C1 segment of cervical spinal cord (tissue), 14 donors: ENCODE results near the gene QSOX1.

ENCODE experiments used
- DNase-seq, 14 donors: peaks; one replicate each; lab custom pipeline; 2025; lab: John Stamatoyannopoulos, UW

Gene QSOX1

DNA sequence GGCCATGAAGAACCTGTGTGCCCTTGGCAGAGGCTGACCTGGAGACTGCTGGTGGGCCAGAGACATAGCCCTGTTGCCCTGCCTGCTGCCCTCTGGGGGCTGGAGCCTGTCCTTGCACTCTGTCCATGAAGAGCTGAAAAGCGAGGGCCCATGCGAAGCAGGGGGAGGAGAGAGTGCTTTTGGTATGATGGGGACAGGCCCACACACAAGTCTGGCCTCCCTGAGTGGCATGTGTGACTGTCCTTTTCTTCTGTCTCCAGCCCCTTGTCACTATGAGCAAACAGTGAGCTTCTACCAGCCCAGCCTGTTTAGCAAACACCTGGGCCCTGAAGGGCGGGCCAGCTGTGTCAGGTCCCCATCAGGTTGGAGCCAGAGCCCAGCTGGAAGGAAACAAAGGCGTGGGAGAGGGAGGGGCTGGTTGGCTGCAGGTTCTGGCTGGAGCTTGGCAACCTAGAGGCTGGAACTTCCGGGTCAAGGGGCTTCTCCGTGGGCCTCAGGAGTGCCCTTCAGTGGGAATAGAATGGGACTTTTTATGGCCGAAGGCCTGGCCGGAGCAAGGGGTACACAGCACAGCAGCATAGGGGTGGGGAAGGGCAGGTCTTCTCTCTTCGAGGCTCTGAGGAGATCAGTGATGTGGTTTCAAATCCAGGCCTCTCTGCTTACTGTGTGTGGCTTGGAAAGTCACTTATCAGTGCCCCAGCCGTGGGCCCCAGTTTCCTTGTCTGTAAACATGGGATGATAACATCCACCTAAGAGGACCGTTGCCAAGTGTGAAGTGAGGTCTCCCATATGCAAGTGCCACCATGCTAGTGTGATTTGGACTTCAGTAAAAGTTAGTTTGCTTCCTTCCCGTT is 14.3 kb downstream of the QSOX1 start:
- no peak for DNase-seq

DNA sequence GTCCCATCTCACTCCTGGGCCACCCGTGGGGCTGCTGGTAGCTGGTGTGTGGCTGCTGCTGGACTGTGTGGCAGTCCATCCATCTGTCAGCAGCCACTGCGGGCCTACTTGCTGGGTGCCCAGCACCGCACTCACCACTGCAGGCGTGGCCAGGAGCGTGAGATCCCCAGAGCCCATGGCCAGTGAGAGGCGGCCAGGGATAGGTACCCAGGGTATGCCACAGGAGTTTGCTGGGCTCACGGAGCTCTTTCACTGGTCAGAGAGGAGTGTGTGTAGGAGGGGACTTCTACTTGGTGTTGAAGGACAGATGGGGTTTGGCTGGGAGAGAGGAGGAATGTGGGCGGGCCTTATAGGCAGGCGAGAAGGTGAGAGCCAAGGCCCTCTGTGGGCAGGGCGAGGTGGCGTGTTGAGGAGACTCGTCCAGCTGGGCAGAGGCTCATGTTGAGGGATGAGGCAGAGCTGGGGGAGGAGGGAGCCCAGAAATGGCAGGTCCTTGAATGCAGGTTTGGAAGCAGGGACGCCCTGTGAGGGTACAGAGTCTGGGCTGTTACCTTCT is 15.0 kb downstream of the QSOX1 start:
- no peak for DNase-seq

DNA sequence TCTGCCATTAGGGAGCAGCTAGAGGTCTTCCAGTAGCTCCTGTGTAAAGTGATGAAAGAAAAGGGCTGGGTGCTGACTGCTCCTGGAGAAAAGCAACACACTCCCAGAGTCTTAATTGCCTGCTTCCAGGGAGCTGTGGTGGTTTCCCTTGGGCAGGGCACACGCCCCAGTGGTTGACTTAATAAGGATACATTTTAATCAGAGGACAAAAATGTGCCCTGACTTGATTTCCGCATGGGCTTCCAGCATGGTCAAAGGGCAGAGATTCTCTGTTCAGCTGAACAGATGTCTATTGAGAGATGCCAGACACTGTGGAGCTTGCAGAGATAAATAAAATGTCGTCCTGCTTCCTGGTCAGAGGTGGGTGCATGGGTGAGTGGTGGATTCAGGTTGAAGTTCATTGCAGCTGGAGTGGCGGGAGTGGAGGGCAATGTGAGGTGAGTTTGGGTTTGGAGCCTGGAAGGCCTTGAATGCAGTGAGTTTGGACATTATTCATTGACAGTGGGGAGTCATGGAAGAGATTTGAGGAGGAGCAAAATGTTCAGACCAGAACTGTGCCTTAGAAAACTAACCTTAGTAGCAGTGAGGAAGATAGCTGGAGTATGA is 16.0 kb downstream of the QSOX1 start:
- DNase-seq = no peak

DNA sequence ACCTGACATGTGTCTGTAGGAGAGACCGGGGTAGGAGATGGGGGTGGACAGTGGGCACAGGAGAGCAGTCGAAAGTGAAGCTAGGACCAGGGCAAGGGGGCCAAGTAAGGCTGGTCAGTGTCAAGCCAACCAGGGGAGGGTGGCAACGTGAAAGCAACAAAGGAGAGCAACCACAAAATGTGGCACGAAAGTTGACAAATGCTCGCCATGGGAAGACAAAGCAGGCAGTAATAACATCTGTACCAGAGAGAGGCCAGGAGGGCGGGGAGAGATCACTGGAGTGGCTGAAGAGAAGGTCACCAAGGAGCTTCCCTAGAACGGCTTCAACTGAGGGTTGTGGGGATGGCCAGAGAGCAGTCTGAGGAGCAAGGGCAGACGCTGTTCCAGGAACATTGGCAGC is 17.0 kb downstream of the QSOX1 start:
- DNase-seq = no peak

DNA sequence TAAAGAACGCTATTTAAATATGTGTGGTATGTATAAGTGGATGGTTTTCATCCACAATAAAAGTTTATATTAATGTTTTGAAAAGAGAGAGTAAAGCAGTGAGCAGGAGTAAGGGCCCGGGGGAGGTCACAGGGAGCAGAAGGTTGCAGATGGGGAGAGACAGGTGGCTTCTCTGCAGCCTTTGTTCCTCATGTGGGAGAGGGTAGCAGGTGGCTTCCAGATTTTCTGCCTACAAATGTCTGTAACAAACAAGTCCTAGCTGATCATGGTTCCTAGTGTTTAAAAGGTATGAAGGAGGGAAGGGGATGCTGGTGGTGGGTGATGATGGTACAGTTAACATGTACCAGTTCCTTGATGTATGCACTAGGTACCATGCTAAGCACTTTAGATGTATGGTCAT is 18.8 kb downstream of the QSOX1 start:
- peak in 1 of 14 donors; percentile 58 for DNase-seq

DNA sequence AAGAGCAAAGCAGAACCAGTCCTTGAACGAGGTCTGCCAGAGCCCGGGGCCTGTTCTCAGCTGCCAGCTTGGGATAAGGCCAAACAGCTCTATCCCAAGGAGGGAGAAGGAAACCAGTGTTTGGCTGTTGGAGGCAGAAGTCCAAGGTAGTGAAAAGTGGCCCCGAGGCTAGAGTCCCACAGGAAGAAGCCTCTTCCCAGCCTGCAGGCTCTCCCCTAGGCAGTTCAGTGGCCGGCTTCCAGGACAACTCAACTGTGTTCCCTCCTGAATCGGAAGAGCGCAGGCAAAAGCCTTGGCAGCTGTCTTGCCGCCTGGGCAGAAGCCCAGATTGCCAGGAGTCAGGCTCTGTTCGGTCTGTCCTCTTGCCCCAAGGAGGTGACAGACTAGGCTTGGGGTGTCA is 19.3 kb downstream of the QSOX1 start:
- peak in 11 of 14 donors; percentile 25 to 89 (median 73) for DNase-seq

DNA sequence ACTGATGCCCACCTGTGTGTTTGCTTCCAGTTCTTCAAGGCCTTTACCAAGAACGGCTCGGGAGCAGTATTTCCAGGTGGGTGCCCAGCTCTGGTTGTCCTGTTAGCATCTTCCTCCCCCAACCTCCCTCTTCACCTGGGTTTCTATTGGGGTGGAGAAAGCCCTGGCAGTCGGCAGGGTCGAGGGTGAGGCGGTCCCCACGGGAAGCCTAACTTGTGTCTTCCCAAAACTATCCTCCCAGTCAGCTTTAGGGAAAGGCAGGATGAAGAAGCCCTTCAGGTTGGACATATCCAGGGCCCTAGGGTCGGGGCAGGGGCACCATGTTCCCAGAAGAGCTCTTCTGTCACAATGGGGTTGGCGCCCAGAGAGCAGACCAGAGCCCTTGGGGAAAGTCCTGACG is 20.6 kb downstream of the QSOX1 start:
- DNase-seq = no peak

DNA sequence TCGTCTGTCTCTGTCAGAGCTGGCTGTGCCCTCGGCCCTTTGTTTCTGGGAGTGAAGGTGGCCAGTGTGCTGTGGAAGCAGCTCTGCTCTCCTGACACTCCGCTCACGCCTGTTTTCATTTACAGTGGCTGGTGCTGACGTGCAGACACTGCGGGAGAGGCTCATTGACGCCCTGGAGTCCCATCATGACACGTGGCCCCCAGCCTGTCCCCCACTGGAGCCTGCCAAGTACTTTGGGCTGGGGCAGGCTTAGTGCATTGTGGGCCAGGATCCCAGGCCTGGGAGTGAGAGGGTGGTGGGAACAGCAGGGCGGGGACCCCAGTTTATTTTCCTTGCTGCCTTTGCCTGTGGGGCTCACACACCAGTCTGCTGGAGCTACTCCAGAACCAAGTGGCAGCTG is 21.1 kb downstream of the QSOX1 start:
- peak in 1 of 14 donors; percentile 10 for DNase-seq

DNA sequence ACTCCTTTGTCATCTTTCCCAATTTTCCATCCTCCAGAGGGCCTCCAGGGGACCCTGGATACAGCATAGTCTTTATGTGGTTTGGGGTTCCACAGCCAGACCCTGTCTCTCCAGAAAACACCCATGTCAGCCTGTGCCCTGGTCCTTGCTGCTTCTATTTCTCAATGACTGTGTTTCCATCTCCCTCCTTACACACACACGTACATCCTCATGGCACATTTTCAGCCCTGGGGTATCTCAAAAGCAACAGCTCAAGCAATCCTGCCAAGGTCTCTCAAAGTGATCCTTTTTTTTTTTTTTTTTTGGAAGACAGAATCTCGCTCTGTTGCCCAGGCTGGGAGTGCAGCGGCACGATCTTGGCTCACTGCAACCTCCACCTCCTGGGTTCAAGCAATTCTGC is 22.3 kb downstream of the QSOX1 start:
- no peak for DNase-seq

DNA sequence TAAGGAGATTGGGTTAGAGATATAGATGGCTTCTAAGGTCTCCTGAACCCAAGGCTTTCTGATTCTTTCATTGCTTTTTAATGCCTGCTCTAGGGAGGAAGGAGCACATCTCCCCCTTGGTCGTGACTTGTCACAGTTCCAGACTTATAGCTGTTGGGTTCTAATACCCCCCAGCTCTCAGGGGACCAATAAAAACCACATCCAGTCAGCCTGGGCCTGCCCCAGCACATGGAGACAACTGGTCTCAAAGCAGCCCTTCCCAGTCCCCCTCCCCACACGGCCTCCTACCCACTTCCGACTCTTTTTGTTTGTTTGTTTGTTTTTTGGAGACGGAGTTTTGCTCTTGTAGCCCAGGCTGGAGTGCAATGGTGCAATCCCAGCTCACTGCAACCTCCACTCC is 23.3 kb downstream of the QSOX1 start:
- no peak for DNase-seq

DNA sequence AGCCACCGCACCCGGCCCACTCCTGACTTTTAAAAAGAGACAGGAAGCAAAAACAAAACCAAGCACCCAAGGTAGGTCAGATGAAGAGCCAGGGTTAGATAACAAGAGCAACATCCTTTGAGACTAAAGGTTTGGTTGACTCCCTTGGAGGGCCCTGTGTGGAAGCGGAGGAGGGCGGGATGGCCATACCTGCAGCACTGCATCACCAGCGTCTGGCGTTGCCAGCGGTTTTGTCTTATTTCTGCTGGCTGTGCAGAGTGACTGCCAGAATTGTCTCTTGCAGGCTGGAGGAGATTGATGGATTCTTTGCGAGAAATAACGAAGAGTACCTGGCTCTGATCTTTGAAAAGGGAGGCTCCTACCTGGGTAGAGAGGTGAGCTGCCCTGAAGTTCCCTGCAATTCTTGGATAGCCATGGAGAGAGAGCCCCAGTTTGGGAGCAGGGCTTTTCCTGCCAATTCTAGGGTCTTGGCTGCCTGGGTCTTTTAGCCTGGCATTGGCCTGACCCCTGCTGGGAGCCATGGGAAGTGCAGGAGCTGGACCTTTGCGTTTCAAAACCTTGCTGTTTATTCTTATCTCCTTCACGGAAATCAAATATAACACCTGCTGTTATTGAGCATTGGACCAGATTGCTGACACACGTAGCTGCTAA is 24.0 kb downstream of the QSOX1 start:
- DNase-seq = peak in 9 of 14 donors; percentile 15 to 56 (median 22)

DNA sequence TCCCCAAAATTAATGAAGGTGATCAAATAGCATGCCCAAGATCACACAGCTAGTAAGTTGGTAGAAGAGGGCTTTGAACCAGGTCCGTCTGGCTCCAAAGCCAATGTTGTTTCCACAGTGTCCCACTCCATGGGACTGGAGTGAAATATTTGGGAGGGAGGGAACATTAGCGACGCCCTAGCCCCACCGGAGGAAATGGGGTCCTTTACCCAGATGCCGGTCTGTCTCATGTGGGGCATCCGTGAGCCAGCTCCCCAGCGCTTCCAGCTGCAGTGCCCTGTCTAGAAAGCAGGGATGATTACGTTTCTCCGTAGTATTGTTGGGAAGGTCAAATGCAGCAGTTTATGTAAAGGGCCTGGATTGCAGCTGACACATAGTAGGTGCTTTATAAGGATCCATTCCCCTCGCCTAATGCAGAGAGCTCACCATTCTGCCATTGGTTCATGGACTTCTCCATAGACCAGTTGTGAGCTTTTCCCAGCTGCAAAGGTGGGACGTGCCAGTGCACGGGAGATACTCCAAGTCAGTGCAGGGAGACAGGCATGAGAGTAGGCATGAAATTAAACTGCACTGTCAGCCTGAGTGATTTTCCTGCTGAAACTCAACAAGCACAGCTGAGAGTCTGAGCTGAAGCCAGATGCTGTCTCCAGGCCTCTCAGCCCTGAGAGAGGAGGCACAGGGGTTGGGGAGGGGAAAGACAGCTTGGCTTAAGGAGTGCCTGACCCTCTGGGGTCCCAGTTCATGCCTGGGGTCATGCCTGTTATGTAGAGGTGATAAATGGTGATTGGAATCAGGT is 24.7 kb downstream of the QSOX1 start:
- DNase-seq = no peak

DNA sequence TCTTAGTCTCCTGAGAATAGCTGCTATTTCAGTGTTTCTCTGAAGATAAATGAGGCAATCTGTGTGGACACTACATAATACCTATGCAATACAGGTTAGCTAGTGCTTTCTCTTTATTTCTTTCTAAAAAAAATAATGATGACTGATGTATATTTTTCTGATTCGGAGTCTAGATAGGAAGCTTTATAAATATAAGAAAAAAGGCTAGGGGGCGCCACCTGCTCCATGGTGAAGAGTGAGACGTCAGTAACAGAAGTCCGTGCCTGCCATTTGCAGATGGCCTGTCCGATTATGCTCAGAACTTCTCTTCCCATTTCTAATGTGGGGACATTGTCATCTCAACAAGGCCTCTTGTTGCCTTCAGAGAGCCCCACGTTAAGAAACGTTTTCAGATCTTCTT is 26.4 kb downstream of the QSOX1 start:
- no peak for DNase-seq

DNA sequence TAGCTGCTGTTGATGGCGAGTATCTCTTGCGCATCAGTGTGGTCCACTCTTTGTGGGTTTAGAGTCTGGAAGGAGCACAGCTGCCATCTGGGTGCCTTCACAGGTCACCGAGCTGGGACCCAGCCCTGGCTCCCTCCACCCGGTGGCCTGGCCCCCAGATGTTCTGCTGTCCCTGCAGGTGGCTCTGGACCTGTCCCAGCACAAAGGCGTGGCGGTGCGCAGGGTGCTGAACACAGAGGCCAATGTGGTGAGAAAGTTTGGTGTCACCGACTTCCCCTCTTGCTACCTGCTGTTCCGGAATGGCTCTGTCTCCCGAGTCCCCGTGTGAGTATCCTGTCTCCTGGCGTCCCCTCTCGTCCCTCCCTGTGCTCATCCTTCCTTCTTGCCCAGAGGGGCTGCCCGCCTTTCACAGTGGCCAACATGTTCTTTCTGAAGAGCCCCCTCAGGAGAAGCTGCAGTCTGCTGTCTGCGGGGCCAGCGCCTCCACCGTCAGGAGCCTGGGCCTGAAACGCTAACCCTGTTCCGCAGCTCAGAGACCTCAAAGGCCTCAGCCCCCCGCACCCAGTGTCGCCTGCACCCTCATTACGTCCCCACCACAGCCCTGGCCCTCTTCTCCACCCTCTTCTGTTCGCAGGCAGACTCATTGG is 27.4 kb downstream of the QSOX1 start:
- DNase-seq = no peak

DNA sequence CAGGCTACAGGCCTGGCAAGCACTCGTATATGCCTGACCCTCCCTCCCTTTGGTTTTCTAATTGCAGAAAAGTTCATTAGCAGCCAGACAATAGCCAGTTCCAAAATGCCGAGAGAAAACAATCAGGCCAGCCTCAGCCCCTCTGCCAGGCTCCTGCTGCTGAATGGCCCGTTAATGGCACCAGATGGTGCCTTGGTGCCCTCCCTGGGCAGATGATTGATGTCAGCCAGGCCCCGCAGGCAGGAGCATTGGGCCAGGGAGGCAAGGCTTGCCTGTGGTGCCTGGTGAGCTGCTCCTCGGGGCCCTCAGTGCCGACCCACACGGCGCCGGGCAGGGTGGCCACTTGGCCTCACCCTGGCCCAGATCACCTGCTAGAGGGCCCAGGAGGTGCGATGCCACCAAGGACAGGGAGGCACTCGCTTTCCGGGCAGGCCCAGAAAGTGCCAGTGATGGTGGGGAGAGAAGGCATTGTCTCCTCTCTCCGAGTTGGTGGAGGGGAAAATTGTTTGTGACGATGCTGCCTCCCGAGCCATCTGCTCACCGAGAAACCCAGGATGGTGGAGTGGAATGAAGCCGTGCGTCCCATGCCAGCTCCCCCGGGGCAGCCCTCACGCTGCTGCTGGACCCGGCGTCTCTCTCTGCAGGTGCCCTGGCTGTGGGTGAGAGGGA is 28.1 kb downstream of the QSOX1 start:
- peak in 9 of 14 donors; percentile 7 to 97 (median 40) for DNase-seq

DNA sequence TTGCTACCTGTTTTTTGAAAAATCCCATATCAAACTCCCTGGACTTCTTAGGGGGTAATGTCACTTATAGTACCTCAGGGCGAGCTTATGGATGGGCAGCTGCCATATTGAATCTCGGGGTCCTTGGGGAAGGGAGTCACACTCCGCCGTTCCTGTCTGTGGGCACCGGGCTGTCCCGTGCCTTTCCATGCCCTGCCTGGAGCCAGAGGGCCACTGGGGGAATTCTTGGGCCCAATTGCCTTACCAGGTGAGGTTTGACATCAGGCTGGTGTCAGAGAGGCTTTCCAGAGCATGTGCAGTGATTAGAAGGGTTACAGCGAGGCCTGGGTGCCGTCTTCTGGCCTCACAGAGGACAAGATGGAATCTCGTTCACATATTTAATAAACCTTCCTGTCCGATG is 28.8 kb downstream of the QSOX1 start:
- DNase-seq = no peak

DNA sequence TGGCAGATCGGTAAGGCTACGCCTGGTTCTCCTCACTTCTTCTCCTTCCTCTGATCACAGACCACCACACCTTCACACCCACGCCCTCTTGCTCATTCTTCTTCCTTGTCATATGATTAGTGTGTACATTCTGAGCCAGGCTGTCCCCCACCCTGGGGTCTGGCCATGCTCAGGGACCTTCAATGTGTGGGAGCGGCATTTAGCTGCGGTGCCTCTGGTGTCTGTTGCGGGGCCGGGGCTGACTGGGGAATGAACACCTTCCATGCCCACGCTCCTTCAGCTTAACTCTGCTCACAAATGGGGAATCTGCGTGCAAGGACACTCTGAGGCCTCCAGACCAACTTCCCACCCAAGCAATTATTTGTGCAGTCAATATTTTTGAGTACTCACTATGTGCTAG is 29.4 kb downstream of the QSOX1 start:
- no peak for DNase-seq

DNA sequence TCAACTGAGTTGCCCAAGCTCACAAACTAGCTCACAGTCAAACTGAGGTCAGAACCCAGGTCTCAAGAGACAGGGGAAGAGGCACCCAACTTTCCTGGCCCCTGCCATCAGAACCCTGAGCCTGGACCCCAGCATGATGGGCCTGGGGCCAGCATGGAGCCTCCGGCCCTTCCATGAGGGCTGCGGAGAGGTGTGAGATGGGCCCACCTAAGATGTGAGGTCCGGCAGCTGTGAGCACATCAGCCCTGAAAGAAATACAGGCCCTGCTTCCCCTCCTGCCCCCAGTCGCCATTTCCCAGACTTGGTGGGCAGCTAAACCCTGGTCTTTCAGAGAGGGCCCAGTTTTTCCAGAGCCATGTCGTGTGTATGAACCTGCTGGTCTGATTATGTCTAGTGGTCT is 30.6 kb downstream of the QSOX1 start:
- DNase-seq = no peak

DNA sequence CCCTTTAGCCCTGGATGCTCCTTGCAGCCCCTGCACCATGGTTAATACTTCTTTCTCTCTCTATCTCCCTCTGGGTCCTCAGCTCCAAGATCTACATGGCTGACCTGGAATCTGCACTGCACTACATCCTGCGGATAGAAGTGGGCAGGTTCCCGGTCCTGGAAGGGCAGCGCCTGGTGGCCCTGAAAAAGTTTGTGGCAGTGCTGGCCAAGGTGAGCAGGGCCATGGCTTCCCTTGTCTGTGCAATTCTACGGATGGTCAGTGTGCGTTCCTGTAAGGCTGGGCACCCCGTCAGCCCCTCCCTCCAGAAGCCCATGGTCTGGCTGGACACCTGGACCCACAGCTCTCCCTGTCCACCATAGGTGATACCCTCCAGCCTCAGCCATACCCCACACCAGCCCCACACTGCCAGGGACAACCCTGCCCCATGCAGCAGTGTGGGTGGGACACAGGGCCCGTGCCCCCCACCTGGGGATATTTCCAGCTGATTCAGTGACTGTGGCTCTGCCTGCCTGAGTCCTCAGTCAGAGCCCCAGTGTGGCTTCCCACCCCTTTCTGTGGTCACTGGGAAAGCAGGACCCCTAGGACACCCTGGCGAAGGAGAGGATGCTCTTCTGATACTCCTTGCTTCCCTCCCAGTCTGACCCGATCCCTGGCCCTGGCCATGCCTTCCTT is 31.4 kb downstream of the QSOX1 start:
- no peak for DNase-seq

DNA sequence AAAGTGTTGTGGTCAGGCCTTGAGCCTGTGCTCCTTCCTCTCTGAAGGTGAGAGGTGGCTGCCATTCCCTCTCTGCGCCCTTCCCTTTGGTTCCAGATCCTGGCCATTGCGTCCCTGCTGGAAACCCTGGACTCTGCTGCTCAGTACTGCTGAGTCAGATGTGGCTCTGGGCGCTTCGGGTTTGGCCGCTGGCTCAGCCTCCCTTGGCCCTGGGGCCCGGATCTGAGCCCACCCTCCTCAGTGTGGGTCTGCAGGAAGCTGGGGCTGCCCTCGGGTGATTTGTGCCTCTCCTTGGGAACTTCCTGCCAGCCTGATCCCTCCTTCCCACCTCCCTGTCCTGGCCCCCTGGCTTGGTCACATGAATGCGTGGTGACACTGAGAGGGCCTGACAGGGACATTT is 32.2 kb downstream of the QSOX1 start:
- DNase-seq = peak in 1 of 14 donors; percentile 22
